Forelimb muscle (tissue), 1 donor: ENCODE results near the gene DIDO1. TPM values are rescaled to one million over a fixed set of nuclear protein-coding genes. Genes with fewer than 3 reads are reported as not detected.
A peak's percentile ranks its signal among the peaks of the same experiment; 100 is the strongest.

Experiments used
- DNase-seq: peaks from one replicate; pipeline ENCODE4 v3.0.0-alpha.2; 2013; ENCODE audit warnings: low read depth
- polyA plus RNA-seq: library from polyadenylated mRNA; unstranded; fragments of 120-200 nt; gene quantifications from one replicate; pipeline ENCODE4 v1.2.1, GENCODE V29; 2013; ENCODE audit not compliant: insufficient read length

The DIDO1 gene
- polyA plus RNA-seq, result 33.3 TPM

GRCh38 chr20:62926229-62927127, at the start of gene DIDO1:
Gene DIDO1, minus strand, starts transcription at chr20:62926505.
- DNase-seq, result peak; percentile 68

- DNase-seq, result no peak
Observed at GRCh38 chr20:62975251-62975760, 49.0 kb upstream of the DIDO1 start.

GRCh38 chr20:62972845-62973745, 46.8 kb upstream of the DIDO1 start:
- DNase-seq, result no peak

GRCh38 chr20:62971950-62972844, 45.9 kb upstream of the DIDO1 start:
- peak; percentile 40 for DNase-seq

- DNase-seq, result no peak
Observed at GRCh38 chr20:62971211-62971949, 45.1 kb upstream of the DIDO1 start.

- DNase-seq, result no peak
Observed at GRCh38 chr20:62970307-62971210, 44.3 kb upstream of the DIDO1 start.

GRCh38 chr20:62969939-62970306, 43.6 kb upstream of the DIDO1 start:
- no peak for DNase-seq

- DNase-seq, result no peak
Observed at GRCh38 chr20:62969179-62969760, 43.0 kb upstream of the DIDO1 start.

- no peak for DNase-seq
Observed at GRCh38 chr20:62968378-62969178, 42.3 kb upstream of the DIDO1 start.

GRCh38 chr20:62967628-62968351, 41.5 kb upstream of the DIDO1 start:
- no peak for DNase-seq

GRCh38 chr20:62967149-62967501, 40.8 kb upstream of the DIDO1 start:
- DNase-seq, result no peak

- DNase-seq, result no peak
Observed at GRCh38 chr20:62966212-62967148, 40.2 kb upstream of the DIDO1 start.

- DNase-seq, result no peak
Observed at GRCh38 chr20:62965363-62965771, 39.1 kb upstream of the DIDO1 start.

- DNase-seq, result no peak
Observed at GRCh38 chr20:62964700-62965099, 38.4 kb upstream of the DIDO1 start.

- DNase-seq, result no peak
Observed at GRCh38 chr20:62963614-62964397, 37.5 kb upstream of the DIDO1 start.
